Large intestine (tissue), 3 donors: ENCODE results near the gene FCRLA. TPM values are rescaled to one million over a fixed set of nuclear protein-coding genes. Genes with fewer than 3 reads are reported as not detected.
A peak's percentile ranks its signal among the peaks of the same experiment; 100 is the strongest.
"Not testable (repeated sequence)": the region's sequence is repeated elsewhere in the genome, so short reads cannot be mapped to it uniquely, and the experiment has no call there.

Experiments
- DNase-seq, 2 donors: peaks; one replicate each; pipeline versions ENCODE4 v3.0.0 to v3.0.0-alpha.2; 2013
- H3K27ac ChIP-seq: one replicate; pipeline ENCODE4 v1.5.1; 2013; ENCODE audit warnings: low read length
- H3K27me3 ChIP-seq: 2 replicates; pipeline ENCODE4 v1.6.1; 2013; ENCODE audit warnings: low read length; ENCODE audit not compliant: control insufficient read depth, insufficient read depth
- H3K36me3 ChIP-seq: 2 replicates; pipeline ENCODE4 v1.6.1; 2013; ENCODE audit warnings: low read length; ENCODE audit not compliant: control insufficient read depth, insufficient read depth
- H3K4me1 ChIP-seq: one replicate; pipeline ENCODE4 v1.6.1; 2013; ENCODE audit warnings: low read length; ENCODE audit not compliant: control insufficient read depth, insufficient read depth
- H3K4me3 ChIP-seq: one replicate; pipeline ENCODE4 v1.5.1; 2013; ENCODE audit warnings: low read length
- H3K9me3 ChIP-seq: one replicate; pipeline ENCODE4 v1.6.1; 2013; ENCODE audit warnings: mild to moderate bottlenecking, low read depth, low read length, moderate library complexity; ENCODE audit not compliant: control insufficient read depth
- WGBS: methylation state at CpG from one replicate; pipeline ENCODE4 v1.1.5; 2013; ENCODE audit warnings: low lambda C conversion rate; ENCODE audit not compliant: insufficient coverage; 5-methylcytosine and 5-hydroxymethylcytosine counted together
- polyA plus RNA-seq: library from polyadenylated mRNA; unstranded; fragments of 120-200 nt; gene quantifications from one replicate; pipeline ENCODE4 v1.2.1, GENCODE V29; 2013

The FCRLA gene
- polyA plus RNA-seq, 1 donor, result 0.12 TPM

- no peaks in the 10 kb centered on the region for H3K9me3 ChIP-seq
- peak in 1 of 2 donors; percentile 7 for DNase-seq
- WGBS, result 86% methylated on average over 1 of the region's 8 CpGs
- no peak overlapping the region for H3K4me3 ChIP-seq
- no peak overlapping the region for H3K27ac ChIP-seq
- H3K4me1 ChIP-seq, result peaks cover 4% of the 10 kb centered on the region
- H3K27me3 ChIP-seq, result peaks cover 53% of the 10 kb centered on the region
- no peaks in the 10 kb centered on the region for H3K36me3 ChIP-seq
Observed at GRCh38 chr1:161723459-161724141, 16.6 kb downstream of the FCRLA start.

GRCh38 chr1:161725258-161725907, 18.4 kb downstream of the FCRLA start:
- H3K4me1 ChIP-seq, H3K27ac ChIP-seq, H3K36me3 ChIP-seq, DNase-seq, H3K9me3 ChIP-seq: not testable (repeated sequence)
- WGBS, result 69% methylated on average over 5 of the region's 22 CpGs
- H3K4me3 ChIP-seq, result peak overlapping the region; percentile 70
- H3K27me3 ChIP-seq, result peaks cover 50% of the 10 kb centered on the region

- H3K27me3 ChIP-seq, result peaks cover 54% of the 10 kb centered on the region
- peak; percentile 20 to 68 for DNase-seq
- no CpG with 5 or more reads among the region's 34 CpGs for WGBS
- H3K27ac ChIP-seq, result peak overlapping the region; percentile 57
- H3K9me3 ChIP-seq, result no peaks in the 10 kb centered on the region
- H3K4me3 ChIP-seq, result peak overlapping the region; percentile 70
- H3K4me1 ChIP-seq, result peaks cover 4% of the 10 kb centered on the region
- no peaks in the 10 kb centered on the region for H3K36me3 ChIP-seq
Observed at GRCh38 chr1:161725908-161726472, 19.0 kb downstream of the FCRLA start.

GRCh38 chr1:161726473-161727255, 19.6 kb downstream of the FCRLA start:
- peak overlapping the region; percentile 70 for H3K4me3 ChIP-seq
- peaks cover 54% of the 10 kb centered on the region for H3K27me3 ChIP-seq
- H3K9me3 ChIP-seq, result no peaks in the 10 kb centered on the region
- peaks cover 4% of the 10 kb centered on the region for H3K4me1 ChIP-seq
- peak; percentile 83 to 84 for DNase-seq
- WGBS, result no CpG with 5 or more reads among the region's 83 CpGs
- H3K27ac ChIP-seq, result peak overlapping the region; percentile 73
- no peaks in the 10 kb centered on the region for H3K36me3 ChIP-seq

GRCh38 chr1:161727256-161727924, 20.4 kb downstream of the FCRLA start:
- Histone ChIP-seq H3K36me3 (no peaks in the 10 kb centered on the region), H3K9me3 (no peaks in the 10 kb centered on the region), H3K27me3 (peaks cover 51% of the 10 kb centered on the region), H3K27ac (peak overlapping the region; percentile 73), H3K4me3 (peak overlapping the region; percentile 70), H3K4me1 (peaks cover 4% of the 10 kb centered on the region)
- no CpG with 5 or more reads among the region's 38 CpGs for WGBS
- DNase-seq, result no peak

GRCh38 chr1:161728376-161729226, 21.6 kb downstream of the FCRLA start:
- Histone ChIP-seq H3K36me3 (no peaks in the 10 kb centered on the region), H3K9me3 (no peaks in the 10 kb centered on the region), H3K27ac (no peak overlapping the region), H3K27me3 (peaks cover 39% of the 10 kb centered on the region), H3K4me1 (peaks cover 4% of the 10 kb centered on the region), H3K4me3 (no peak overlapping the region)
- DNase-seq, result no peak
- 100% methylated on average over 2 of the region's 7 CpGs for WGBS

GRCh38 chr1:161730050-161730564, 23.1 kb downstream of the FCRLA start:
- no CpG with 5 or more reads among the region's 6 CpGs for WGBS
- H3K27ac ChIP-seq, result no peak overlapping the region
- H3K4me3 ChIP-seq, result no peak overlapping the region
- no peaks in the 10 kb centered on the region for H3K9me3 ChIP-seq
- peaks cover 4% of the 10 kb centered on the region for H3K4me1 ChIP-seq
- no peak for DNase-seq
- peaks cover 32% of the 10 kb centered on the region for H3K27me3 ChIP-seq
- H3K36me3 ChIP-seq, result no peaks in the 10 kb centered on the region

- Histone ChIP-seq H3K27ac (no peak overlapping the region), H3K27me3 (peaks cover 29% of the 10 kb centered on the region), H3K36me3 (no peaks in the 10 kb centered on the region), H3K4me3 (no peak overlapping the region), H3K4me1 (no peaks in the 10 kb centered on the region), H3K9me3 (no peaks in the 10 kb centered on the region)
- DNase-seq, result no peak
- 61% methylated on average over 3 of the region's 6 CpGs for WGBS
Observed at GRCh38 chr1:161731241-161731640, 24.2 kb downstream of the FCRLA start.

GRCh38 chr1:161731981-161732718, 25.1 kb downstream of the FCRLA start:
- no peaks in the 10 kb centered on the region for H3K9me3 ChIP-seq
- H3K36me3 ChIP-seq, result no peaks in the 10 kb centered on the region
- 93% methylated on average over 3 of the region's 5 CpGs for WGBS
- H3K4me3 ChIP-seq, result no peak overlapping the region
- H3K4me1 ChIP-seq, result no peaks in the 10 kb centered on the region
- H3K27me3 ChIP-seq, result peaks cover 30% of the 10 kb centered on the region
- no peak for DNase-seq
- H3K27ac ChIP-seq, result no peak overlapping the region
